Tibial nerve (tissue), 4 donors: Measurements from ENCODE around the gene WARS2. TPM values are rescaled to one million over a fixed set of nuclear protein-coding genes. Genes with fewer than 3 reads are reported as not detected.

Source experiments
- DNase-seq, 2 donors: peaks; one replicate each; pipeline ENCODE4 v3.0.0-alpha.2; 2019; ENCODE audit warnings: low spot score in 2 of 2
- H3K27ac ChIP-seq, 4 donors: fragments of 200-600 bp; sonication (generic) in 3 of 4; one replicate each; pipeline ENCODE4 v1.5.1; 2017 to 2019; ENCODE audit warnings: mild to moderate bottlenecking in 1 of 4
- H3K27me3 ChIP-seq, 2 donors: fragments of 200-600 bp; sonication (generic) in 1 of 2; one replicate each; pipeline versions ENCODE4 v1.5.1 to v1.6.0; 2017 to 2019
- H3K36me3 ChIP-seq, 3 donors: fragments of 200-600 bp; sonication (generic); one replicate each; pipeline ENCODE4 v1.5.1; 2018 to 2019
- H3K4me1 ChIP-seq, 4 donors: fragments of 200-600 bp; sonication (generic) in 3 of 4; one replicate each; pipeline ENCODE4 v1.5.1; 2017 to 2019
- H3K4me3 ChIP-seq, 4 donors: fragments of 200-600 bp; sonication (generic) in 3 of 4; one replicate each; pipeline ENCODE4 v1.5.1; 2017 to 2019; ENCODE audit warnings: mild to moderate bottlenecking in 1 of 4, moderate library complexity in 1 of 4
- H3K9me3 ChIP-seq, 4 donors: fragments of 200-600 bp; sonication (generic) in 3 of 4; one replicate each; pipeline ENCODE4 v1.5.1; 2017 to 2019
- EP300 ChIP-seq, 2 donors: sonication (generic); formaldehyde crosslinking; IDR thresholded peaks; one replicate each; pipeline ENCODE4 v1.6.1; 2017; ENCODE audit warnings: antibody characterized with exemption in 2 of 2, mild to moderate bottlenecking in 1 of 2
- POLR2A ChIP-seq, 2 donors: fragments of 450-650 bp; IDR thresholded peaks; one replicate each; pipeline ENCODE4 v1.6.1; 2017; ENCODE audit warnings: antibody characterized with exemption in 2 of 2, mild to moderate bottlenecking in 2 of 2, moderate library complexity in 2 of 2
- WGBS, 2 donors: methylation state at CpG; one replicate each; pipeline ENCODE4 v1.1.5; 2018; 5-methylcytosine and 5-hydroxymethylcytosine counted together
- total RNA-seq, 4 donors: library from RNA; depleted of rRNA; stranded (reverse); fragments of >200 nt; gene quantifications; one replicate each; pipeline ENCODE4 v1.1.0, GENCODE V29; 2016
- TF ChIP-seq, protein P1 (sequence below), 5 experiments: fragments of 200-600 bp in 3 of 5; fragments of 450-650 bp in 2 of 5; sonication (generic) in 3 of 5; IDR thresholded peaks; one replicate each; pipeline ENCODE4 v1.5.1; 2016 to 2019; ENCODE audit warnings: antibody characterized with exemption in 5 of 5, mild to moderate bottlenecking in 3 of 5, moderate library complexity in 2 of 5

The WARS2 gene
- total RNA-seq, 4 donors from 2014 or later = 18.9 to 31.0 (median 22.0) TPM

DNA sequence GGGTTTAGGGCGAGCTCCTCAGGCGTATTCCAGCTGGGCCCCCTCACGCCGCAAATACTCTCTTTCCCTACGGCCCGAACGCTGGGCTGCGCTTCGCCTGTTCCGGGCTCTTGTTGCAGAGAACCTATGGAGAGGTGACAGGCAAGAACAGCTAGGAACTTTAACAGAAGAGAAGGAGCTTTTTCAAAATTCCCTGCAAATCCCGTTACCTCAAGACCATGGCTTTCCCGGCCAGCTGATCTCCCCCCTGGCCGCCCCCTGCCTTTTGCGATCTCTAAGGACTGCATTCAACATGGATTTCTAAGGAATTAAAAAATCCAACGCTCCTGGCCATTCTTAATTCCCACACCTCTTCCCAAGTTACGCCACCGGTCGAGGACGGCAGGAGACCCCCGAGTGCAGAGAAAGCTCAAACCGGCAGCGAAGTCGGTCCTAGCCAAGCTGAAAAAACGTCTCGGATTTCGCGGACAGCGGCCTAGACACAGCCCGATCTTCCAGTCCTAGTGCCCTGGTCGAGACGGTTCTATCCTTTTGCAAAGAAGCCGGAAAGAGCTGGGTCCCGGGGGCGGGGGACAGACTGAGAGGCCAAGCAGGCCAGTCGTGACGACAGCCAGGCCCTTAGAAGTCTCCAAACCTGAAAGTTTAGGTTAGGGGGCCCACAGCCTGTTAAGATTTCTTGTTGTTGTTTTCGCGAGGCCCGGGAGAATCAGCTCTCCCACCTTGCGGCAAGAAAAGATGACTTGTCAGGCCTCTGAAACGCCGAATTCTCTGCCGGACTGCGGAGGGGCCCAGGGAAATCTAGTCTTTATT is 151.2 kb downstream of the WARS2 start:
- Histone ChIP-seq H3K27me3 (peaks cover 0 to 99% of the 10 kb centered on the region in 2 donors), H3K4me3 (peak overlapping the region in 3 of 4 donors; percentile 24 to 67 (median 28)), H3K36me3 (no peaks in the 10 kb centered on the region), H3K27ac (peak overlapping the region in 3 of 4 donors; percentile 28 to 93 (median 91)), H3K4me1 (peaks cover 0 to 55% (median 14%) of the 10 kb centered on the region in 4 donors), H3K9me3 (no peaks in the 10 kb centered on the region)
- TF ChIP-seq POLR2A (IDR thresholded peaks at IDR 0.05) (no peak), EP300 (IDR thresholded peaks at IDR 0.05) (no peak)
- TF ChIP-seq, protein P1, sequence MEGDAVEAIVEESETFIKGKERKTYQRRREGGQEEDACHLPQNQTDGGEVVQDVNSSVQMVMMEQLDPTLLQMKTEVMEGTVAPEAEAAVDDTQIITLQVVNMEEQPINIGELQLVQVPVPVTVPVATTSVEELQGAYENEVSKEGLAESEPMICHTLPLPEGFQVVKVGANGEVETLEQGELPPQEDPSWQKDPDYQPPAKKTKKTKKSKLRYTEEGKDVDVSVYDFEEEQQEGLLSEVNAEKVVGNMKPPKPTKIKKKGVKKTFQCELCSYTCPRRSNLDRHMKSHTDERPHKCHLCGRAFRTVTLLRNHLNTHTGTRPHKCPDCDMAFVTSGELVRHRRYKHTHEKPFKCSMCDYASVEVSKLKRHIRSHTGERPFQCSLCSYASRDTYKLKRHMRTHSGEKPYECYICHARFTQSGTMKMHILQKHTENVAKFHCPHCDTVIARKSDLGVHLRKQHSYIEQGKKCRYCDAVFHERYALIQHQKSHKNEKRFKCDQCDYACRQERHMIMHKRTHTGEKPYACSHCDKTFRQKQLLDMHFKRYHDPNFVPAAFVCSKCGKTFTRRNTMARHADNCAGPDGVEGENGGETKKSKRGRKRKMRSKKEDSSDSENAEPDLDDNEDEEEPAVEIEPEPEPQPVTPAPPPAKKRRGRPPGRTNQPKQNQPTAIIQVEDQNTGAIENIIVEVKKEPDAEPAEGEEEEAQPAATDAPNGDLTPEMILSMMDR (IDR thresholded peaks at IDR 0.05) = no peak
- WGBS, 2 donors = 22 to 35% methylated on average over 44 of the region's 44 CpGs
- DNase-seq = no peak

DNA sequence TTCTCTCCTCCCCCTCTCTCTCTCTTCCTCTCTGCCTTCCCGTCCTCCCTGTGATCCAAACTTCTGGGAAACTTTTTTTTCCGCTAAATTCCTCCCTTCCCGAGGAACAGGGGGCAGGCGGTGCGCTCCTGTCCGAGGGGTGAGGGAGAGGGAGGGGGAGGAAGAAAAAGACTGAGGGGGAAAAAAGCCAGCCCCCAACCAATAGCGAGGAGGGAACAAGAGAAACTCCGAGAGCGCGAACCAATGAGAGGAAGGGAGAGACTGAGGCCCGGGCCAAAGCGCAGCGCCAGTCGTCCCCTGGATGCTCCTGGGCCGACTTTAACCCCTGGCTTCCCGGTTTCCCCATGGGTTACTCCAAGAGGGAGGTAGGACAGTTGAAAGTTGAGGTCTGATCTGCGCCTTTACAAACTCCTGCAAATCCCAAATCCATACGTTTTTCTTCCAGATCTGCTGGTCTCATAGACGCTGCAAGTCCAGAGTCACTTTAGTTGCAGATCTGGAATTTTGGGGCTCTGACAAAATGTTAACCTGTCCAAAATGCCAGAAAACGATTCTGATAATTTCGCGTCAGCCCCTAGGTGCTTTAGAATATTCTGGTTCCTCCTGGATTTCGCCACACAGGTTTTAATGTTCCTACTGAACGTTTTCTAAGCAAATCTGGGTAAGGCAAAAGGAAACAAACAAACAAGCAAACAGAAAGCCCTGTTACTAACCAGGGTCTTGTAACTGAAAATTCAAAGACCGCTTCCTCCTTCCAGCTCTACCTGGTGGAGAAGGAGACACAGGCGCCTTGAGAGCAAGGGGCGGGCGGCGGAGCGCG is 152.1 kb downstream of the WARS2 start, which contains the start of gene TBX15:
TBX15 (minus strand) TSS at position 158 of the 820 bp plus-strand sequence. CDS start 548 bp downstream, outside the sequence.
- TF ChIP-seq EP300 (IDR thresholded peaks at IDR 0.05) = peak in 1 of 2 donors; percentile 62
- TF ChIP-seq POLR2A (IDR thresholded peaks at IDR 0.05) = peak; percentile 1 to 2
- TF ChIP-seq, protein P1 (IDR thresholded peaks at IDR 0.05) = no peak
- H3K4me1 ChIP-seq = peaks cover 0 to 63% (median 15%) of the 10 kb centered on the region in 4 donors
- no peak for DNase-seq
- H3K27ac ChIP-seq = peak within 1 kb of the TSS; percentile 69 to 93 (median 85)
- WGBS, 2 donors = 11 to 12% methylated on average over 31 of the region's 31 CpGs
- peaks cover 0 to 99% of the 10 kb centered on the region in 2 donors for H3K27me3 ChIP-seq
- no peaks in the 10 kb centered on the region for H3K36me3 ChIP-seq
- H3K4me3 ChIP-seq = peak within 1 kb of the TSS; percentile 28 to 67 (median 56)
- no peaks in the 10 kb centered on the region for H3K9me3 ChIP-seq

DNA sequence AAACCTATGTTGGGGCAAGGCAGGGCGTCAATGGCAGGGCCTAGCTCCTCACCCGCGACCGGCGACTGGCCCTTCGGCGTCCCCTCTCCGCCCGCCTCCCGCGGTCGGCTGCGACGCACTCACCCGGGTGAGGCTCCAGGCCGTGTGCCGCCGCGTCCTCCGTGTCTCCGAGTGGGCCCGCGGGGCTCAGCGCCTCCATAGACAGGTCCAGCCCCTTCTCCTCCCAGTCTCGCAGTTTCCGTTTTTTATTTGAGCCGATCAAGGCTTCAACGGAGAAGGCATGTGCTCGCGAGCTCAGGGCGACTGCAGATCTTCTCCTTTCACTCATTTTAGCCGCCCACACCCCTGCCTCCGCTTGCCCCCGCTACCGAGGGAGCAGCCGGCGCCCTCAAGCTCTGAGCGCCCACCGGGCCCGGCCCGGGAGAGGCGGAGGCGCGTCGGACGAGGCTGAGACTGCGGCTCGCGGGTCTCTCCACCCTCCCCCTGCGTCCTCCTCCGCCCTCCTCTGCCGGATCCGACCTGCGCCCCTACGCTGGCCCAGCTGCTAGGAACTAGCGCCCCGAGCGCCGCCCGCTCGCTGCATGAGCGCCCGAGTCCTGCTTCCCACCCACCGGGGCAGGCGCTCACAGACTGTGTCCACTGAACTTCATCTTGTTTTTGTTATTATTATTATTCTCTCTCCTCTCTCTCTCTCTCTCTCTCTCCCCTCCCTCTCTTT is 152.8 kb downstream of the WARS2 start:
- no peak for DNase-seq
- Histone ChIP-seq H3K4me3 (peak overlapping the region; percentile 28 to 67 (median 56)), H3K36me3 (no peaks in the 10 kb centered on the region), H3K27me3 (peaks cover 0 to 99% of the 10 kb centered on the region in 2 donors), H3K4me1 (peaks cover 0 to 64% (median 13%) of the 10 kb centered on the region in 4 donors), H3K9me3 (no peaks in the 10 kb centered on the region), H3K27ac (peak overlapping the region; percentile 69 to 93 (median 85))
- 1 to 2% methylated on average over 46 to 65 of the region's 65 CpGs for WGBS, 2 donors
- TF ChIP-seq, protein P1 (IDR thresholded peaks at IDR 0.05) = peak in 3 of 5 experiments; percentile 22 to 36 (median 28)
- TF ChIP-seq EP300 (IDR thresholded peaks at IDR 0.05) (peak in 1 of 2 donors; percentile 47), POLR2A (IDR thresholded peaks at IDR 0.05) (peak; percentile 11 to 42)

DNA sequence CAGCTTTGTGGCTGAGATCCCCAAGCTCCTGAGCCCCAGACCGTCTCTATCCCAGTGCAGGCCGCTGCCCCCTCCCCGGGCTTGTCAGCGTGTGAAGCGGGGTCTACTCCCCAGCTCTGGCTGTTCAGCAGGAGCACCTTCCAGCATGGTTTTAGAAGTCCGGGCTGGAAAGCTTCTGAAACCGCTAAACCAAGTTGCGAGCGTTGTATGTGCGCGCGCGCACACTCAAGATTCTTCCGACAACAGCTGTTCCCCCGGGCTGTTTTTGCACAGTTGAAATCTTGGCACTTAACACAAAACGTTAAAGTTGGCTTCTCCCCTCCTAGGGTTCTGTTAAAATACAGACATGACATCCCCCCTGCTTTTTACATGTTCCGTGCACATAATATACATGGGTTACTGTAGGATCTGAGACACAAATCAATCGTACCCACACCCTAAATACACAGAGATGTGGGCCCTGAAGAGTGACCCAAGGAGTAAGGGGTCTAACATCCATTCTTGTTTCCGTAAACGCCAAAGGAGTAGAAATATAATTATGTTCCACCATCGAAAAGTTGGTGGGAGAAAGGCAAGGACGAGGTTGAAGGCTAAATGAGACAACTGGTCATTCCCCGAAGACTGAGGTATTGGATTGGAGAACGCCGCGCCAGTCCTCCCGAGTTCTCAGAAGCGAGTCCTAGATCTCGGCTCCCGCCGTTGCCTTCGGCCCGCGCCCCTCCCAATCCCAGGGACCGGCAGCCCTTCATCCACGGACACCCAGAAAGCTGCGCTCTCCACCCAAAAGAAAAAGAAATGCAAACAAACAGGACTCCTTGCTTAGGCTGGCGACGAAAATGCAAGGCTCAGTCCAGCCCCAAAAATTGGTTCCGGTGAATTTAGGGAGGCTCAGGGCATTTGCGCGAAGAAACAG is 153.6 kb downstream of the WARS2 start:
- no peak for DNase-seq
- TF ChIP-seq POLR2A (IDR thresholded peaks at IDR 0.05) = no peak
- TF ChIP-seq, protein P1 (IDR thresholded peaks at IDR 0.05) = no peak
- no peak for TF ChIP-seq EP300 (IDR thresholded peaks at IDR 0.05)
- no peaks in the 10 kb centered on the region for H3K9me3 ChIP-seq
- H3K4me3 ChIP-seq = peak overlapping the region; percentile 28 to 67 (median 56)
- peak overlapping the region; percentile 69 to 93 (median 85) for H3K27ac ChIP-seq
- no peaks in the 10 kb centered on the region for H3K36me3 ChIP-seq
- peaks cover 0 to 99% of the 10 kb centered on the region in 2 donors for H3K27me3 ChIP-seq
- WGBS, 2 donors = 6 to 7% methylated on average over 42 of the region's 42 CpGs
- H3K4me1 ChIP-seq = peaks cover 0 to 68% (median 13%) of the 10 kb centered on the region in 4 donors
